ENCODE measurements around the gene EIF4G1.
"Not testable (repeated sequence)": the region's sequence is repeated elsewhere in the genome, so short reads cannot be mapped to it uniquely, and the experiment has no call there.

EIF4G1 gene, protein sequence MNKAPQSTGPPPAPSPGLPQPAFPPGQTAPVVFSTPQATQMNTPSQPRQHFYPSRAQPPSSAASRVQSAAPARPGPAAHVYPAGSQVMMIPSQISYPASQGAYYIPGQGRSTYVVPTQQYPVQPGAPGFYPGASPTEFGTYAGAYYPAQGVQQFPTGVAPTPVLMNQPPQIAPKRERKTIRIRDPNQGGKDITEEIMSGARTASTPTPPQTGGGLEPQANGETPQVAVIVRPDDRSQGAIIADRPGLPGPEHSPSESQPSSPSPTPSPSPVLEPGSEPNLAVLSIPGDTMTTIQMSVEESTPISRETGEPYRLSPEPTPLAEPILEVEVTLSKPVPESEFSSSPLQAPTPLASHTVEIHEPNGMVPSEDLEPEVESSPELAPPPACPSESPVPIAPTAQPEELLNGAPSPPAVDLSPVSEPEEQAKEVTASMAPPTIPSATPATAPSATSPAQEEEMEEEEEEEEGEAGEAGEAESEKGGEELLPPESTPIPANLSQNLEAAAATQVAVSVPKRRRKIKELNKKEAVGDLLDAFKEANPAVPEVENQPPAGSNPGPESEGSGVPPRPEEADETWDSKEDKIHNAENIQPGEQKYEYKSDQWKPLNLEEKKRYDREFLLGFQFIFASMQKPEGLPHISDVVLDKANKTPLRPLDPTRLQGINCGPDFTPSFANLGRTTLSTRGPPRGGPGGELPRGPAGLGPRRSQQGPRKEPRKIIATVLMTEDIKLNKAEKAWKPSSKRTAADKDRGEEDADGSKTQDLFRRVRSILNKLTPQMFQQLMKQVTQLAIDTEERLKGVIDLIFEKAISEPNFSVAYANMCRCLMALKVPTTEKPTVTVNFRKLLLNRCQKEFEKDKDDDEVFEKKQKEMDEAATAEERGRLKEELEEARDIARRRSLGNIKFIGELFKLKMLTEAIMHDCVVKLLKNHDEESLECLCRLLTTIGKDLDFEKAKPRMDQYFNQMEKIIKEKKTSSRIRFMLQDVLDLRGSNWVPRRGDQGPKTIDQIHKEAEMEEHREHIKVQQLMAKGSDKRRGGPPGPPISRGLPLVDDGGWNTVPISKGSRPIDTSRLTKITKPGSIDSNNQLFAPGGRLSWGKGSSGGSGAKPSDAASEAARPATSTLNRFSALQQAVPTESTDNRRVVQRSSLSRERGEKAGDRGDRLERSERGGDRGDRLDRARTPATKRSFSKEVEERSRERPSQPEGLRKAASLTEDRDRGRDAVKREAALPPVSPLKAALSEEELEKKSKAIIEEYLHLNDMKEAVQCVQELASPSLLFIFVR (N-terminal part only)

DNA sequence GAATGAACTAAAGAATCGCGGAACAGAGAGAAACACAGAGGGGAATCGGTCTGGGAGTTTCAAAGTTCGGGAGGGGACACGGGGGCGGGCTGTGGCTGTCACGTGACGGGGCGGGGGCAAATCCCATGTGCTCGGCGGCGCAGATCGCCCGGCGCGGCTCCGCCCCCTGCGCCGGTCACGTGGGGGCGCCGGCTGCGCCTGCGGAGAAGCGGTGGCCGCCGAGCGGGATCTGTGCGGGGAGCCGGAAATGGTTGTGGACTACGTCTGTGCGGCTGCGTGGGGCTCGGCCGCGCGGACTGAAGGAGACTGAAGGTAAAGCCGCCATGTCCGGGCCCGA, at the start of gene EIF4G1:
Gene EIF4G1 (plus strand): TSS at position 244 of the 337 bp plus-strand sequence. CDS start 1,191 bp downstream, outside the sequence.
- peak; percentile 94 for DNase-seq

- DNase-seq: not testable (repeated sequence)
Observed at GRCh38 chr3:184267249-184267648, 47.2 kb upstream of the EIF4G1 start.

DNA sequence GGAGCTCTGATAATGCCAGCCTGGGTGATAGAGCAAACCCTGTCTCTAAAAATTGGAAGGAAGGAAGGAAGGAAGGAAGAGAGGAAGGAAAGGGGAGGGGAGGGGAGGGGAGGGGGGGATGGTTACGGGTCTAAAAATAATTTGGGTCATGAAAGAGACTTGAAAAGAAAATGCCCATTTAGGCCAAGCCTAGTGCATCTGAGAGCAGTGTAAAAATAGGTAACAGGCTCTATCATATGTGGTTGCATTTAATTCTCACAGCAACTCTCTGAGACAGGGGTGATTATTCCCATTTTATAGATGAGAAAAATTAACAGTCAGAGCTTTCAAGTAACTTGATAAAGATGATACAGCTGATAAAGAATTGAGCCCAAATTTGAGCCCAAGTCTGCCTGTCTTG, 42.1 kb upstream of the EIF4G1 start:
- no peak for DNase-seq

DNA sequence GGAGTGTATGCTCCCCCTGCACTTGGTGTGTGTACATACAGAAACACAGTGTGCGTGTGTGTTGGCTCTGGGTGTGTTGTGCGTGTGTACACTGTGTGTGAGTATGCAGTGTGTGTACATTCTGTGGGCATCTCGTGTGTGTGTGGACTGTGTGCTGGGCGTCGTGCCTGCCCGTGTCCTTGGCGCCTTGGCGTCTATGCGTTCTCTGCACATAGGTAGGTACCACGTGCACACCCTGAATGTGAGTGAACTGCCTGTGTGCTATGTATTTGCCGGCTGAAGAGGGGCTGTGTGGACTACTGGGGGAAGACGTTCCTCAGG, 39.1 kb upstream of the EIF4G1 start:
- DNase-seq: no peak

DNA sequence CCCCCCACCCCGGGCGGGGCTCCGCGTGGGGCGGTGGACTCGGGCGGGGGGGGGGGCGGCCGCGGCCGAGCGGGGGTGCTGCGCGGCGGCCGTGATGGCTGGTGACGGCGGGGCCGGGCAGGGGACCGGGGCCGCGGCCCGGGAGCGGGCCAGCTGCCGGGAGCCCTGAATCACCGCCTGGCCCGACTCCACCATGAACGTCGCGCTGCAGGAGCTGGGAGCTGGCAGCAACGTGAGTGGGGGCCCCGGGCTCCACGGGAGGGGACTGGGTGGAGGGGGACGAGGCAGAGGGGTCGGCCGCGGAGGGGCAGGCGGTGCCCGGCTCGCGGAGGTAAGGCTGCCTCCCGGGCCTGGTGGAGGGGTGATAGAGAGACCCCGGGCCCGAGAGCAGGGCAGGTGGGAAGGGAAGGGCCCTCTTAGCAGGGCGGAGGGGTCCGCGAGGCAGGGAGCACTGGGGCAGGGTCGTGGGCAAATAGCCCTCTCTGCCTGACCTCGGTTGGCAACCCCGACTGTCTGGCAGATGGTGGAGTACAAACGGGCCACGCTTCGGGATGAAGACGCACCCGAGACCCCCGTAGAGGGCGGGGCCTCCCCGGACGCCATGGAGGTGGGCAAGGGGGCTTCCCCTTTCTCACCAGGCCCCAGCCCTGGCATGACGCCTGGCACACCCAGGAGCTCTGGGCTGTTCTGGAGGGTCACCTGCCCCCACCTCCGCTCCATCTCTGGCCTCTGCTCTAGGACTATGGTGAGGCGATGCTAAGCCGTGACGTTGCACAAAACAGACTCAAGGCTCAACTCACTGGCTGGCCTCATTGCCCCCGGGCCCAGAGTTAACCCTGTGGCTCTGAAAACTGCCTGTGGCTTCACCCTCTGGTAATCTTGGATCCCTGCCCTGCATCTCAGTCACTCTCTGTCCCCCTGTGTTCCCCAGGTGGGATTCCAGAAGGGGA, 38.2 kb upstream of the EIF4G1 start, which contains the start of gene ECE2:
Gene ECE2 (plus strand): TSS at position 62 of the 950 bp plus-strand sequence. CDS start 132 bp downstream, at position 194.
- DNase-seq: no peak

DNA sequence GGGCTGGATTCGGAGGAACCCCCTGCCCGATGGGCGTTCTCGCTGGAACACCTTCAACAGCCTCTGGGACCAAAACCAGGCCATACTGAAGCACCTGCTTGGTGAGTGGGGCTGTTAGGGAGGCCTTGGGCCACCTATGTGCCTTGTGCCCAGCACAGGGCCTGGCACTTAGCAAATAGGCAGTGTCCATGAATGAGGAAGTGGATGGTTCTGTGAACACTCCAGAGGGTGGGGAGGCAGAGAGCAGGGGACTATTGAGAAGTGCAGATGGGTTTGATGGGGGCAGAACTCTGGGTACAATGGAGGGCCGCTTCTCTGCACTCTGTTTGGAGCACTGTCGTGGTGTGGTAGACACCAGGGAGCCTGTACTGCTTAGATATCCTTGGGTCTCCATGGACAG, 37.0 kb upstream of the EIF4G1 start:
- DNase-seq: no peak

DNA sequence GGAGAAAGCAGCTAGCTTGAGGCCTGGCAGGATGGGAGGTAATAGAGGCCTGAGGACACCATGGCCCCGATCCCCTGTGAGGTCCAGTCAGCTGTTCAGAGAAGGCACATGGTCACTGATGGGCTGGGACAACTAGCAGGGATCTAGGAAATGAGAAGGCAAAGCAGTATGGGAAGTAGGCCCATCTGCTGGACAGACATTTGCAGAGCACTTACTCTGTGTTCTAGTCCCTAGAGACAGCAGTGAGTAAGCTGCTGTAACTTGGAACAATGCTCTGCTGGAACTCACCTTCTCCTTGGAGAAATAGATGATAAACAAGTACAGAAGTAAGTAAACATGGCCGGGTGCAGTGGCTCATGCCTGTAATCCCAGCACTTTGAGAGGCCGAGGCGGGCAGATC, 31.5 kb upstream of the EIF4G1 start:
- DNase-seq: no peak

GRCh38 chr3:184283681-184284080, 30.7 kb upstream of the EIF4G1 start:
- no peak for DNase-seq

GRCh38 chr3:184284696-184285095, 29.7 kb upstream of the EIF4G1 start:
- DNase-seq: peak; percentile 35

DNA sequence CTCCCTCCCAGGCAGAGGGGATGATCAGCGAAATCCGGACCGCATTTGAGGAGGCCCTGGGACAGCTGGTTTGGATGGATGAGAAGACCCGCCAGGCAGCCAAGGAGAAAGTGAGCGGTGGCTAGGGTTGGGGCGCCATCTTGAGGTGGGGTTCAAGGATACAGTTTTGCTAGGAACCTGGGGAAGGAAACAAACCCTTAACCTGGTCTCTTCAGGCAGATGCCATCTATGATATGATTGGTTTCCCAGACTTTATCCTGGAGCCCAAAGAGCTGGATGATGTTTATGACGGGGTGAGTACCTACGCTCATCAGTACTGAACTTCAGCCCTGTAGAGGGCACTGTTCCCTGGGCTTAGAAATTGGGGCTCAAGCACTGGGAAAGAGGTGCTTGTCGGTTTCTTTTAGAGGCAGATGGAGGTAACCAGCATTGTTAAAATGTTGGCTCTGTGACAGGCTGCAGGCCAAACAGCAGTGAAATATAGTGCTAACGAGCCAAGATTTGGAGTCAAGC, 24.9 kb upstream of the EIF4G1 start:
- DNase-seq: peak; percentile 65

GRCh38 chr3:184290331-184290730, 24.1 kb upstream of the EIF4G1 start:
- no peak for DNase-seq

- DNase-seq: no peak
Observed at GRCh38 chr3:184291044-184291737, 23.2 kb upstream of the EIF4G1 start.

DNA sequence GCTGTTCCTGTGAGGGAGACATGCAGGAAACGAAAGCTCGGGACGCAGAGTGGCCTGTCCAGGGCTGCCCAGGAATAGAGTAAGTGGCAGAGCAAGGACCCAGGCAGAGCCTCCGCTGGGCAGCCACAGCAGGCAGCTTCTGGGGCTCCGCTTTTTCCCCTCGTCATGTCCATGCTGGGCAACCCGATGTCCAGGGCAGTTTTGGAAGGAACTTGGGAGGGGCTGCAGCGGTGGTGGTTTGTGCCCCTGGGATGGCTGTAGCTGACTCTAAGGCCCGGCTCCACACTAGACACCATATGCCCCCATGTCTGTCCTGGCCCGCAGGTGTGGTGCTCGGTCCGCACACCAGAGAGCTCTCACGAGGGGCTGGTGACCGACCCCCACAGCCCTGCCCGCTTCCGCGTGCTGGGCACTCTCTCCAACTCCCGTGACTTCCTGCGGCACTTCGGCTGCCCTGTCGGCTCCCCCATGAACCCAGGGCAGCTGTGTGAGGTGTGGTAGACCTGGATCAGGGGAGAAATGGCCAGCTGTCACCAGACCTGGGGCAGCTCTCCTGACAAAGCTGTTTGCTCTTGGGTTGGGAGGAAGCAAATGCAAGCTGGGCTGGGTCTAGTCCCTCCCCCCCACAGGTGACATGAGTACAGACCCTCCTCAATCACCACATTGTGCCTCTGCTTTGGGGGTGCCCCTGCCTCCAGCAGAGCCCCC, 22.5 kb upstream of the EIF4G1 start:
- no peak for DNase-seq

DNA sequence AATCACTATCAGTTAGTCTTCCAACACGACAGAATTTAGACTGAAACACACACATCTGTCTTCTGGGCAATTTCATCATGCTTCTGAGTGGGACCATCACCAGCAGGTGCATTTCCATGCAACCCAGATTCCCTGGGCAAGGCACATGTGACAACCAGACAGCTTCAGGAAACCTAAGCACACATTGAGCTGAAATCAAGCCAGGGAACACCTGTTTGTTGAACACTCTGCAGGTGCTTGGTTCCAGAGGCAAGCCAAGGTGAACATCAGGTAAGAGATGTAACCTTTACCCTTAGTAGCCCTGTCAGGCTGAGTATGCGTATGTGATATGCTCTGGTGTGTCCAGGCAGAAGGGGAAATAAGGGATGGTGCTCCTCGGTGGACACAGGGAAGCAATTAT, 18.6 kb upstream of the EIF4G1 start:
- DNase-seq: no peak

- DNase-seq: no peak
Observed at GRCh38 chr3:184296616-184297015, 17.8 kb upstream of the EIF4G1 start.

GRCh38 chr3:184298759-184299487, 15.5 kb upstream of the EIF4G1 start, which contains the start of gene PSMD2:
Gene PSMD2, plus strand, starts transcription at chr3:184299241. Its CDS starts 26 bp downstream, at chr3:184299267.
- DNase-seq: peak; percentile 98

GRCh38 chr3:184299488-184300377, 14.7 kb upstream of the EIF4G1 start:
- no peak for DNase-seq

DNA sequence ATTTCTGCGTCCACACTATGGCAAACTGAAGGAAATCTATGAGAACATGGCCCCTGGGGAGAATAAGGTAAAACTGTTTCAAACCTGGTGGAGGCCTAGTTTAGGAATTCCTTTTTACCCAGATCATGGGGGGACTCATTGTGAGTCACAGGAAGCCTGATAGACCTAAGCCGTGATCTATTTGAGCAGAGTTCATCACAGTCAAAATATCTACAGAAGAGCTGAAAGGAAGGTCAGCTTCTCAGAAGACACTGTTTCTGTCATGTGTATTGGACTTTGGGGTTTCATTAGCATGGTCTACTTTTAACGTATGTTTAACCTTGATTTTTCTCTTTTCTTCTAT, 14.1 kb upstream of the EIF4G1 start:
- DNase-seq: no peak

GRCh38 chr3:184305577-184305976, 8.8 kb upstream of the EIF4G1 start:
- peak; percentile 22 for DNase-seq

Data from CD4-positive, alpha-beta T cell treated with Interleukin-17A for 1 hour (primary cell).